Stimulated activated CD4-positive, alpha-beta T cell treated with anti-CD3 and anti-CD28 coated beads, Interleukin-1b, Interleukin-23, amount 100 ng/mL, for 48 hours (primary cell): Measurements from ENCODE around the gene VPS37B.

Source experiments
- DNase-seq: peaks from one replicate; pipeline ENCODE4 v3.0.0-alpha.2; 2020

The VPS37B gene

DNA sequence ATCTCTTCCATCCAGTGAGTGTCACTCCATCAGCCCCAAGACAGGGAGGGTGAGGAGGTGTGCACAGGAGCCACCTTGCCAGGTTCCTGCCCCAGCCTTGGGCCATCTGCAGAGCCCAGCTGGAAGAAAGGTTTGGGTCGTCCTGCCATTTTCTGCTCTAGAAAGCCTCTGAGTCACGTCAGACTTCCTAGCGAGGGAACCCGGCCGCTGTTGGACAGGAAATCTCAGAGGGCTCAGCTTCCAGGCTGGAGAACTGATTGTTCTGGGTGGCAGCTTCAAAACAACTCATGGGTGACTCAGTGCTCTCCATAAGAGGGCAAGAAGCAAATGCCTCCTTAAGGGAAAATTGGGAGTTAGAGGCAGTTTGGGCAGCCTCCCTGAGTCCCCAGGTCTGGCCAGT, 44.1 kb downstream of the VPS37B start:
- no peak for DNase-seq

DNA sequence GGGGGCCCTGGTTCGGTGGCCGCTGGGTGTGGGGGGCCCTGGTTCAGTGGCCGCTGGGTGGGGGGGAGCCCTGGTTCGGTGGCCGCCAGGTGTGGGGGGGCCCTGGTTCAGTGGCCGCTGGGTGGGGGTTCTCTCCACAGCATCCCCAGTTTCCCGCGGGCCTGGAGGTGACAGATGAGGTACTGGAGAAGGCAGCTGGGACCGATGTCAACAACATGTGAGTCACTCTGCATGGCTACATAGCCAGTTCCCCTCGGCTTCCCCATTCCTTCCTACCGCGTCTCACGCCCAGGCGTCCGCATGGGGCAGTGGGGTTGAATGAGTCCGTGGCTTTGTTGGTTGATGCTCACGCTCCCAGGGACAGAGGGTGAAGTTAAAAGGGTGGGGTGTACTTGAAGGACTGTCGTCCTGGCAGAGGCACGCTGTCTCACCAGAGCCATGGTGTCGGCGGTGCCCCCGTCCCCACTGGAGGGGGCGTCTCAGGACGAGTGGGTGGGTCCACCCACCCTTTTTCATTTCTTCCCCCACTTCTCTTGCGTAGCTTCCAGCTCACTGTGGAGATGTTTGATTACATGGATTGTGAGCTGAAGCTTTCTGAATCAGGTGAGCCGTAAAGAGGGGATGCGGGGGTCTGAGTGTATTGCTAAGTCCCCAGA, 45.1 kb downstream of the VPS37B start:
- DNase-seq, result no peak

DNA sequence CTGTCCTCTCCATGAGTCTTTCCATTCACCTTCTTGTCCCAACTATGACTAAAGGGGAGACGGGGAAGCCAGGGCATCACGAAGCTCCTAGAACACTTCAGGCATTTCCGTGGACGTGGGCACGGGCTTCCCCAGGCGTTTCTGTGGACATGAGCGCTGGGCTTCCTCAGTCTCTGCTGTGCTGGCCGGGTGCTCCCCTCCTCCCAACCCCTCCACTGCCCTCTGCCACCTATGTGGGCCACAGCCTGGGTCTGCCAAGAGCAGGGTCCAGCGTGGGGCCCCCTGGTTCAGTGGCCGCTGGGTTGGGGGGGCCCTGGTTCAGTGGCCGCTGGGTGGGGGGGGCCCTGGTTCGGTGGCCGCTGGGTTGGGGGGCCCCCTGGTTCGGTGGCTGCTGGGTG, 45.9 kb downstream of the VPS37B start:
- DNase-seq, result no peak

DNA sequence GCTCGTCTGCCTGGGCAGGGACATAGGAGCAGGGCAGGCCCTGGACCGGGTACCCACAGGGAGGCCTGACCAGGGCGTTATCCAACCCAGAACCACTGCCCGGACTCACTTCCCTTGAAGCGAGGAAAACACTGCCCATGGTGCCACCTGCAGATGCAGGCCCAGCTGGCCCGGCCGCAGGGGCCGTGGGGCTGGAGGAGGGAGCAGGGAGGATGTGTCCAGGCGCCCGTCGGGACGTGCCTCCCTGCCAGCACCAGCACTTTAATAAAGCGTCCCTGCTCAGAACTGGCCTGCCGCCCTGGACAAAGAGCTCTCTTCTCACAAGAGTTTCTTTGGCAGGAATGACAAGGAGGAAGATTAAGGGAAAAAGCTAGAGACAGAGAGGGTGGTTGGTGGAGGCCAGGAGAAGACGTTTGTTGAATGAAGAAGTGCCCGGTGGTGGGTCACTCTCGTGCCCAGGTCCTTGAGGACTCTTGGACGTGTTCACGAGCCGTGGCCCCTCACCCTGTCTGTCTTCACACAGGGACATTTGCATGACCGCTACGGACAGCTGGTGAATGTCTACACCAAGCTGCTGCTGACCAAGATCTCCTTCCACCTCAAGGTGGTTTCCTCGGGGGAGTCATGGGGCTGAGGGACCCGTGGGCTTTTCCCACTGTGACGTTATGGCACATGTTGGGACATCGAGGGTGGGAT, 46.4 kb downstream of the VPS37B start:
- DNase-seq, result no peak

DNA sequence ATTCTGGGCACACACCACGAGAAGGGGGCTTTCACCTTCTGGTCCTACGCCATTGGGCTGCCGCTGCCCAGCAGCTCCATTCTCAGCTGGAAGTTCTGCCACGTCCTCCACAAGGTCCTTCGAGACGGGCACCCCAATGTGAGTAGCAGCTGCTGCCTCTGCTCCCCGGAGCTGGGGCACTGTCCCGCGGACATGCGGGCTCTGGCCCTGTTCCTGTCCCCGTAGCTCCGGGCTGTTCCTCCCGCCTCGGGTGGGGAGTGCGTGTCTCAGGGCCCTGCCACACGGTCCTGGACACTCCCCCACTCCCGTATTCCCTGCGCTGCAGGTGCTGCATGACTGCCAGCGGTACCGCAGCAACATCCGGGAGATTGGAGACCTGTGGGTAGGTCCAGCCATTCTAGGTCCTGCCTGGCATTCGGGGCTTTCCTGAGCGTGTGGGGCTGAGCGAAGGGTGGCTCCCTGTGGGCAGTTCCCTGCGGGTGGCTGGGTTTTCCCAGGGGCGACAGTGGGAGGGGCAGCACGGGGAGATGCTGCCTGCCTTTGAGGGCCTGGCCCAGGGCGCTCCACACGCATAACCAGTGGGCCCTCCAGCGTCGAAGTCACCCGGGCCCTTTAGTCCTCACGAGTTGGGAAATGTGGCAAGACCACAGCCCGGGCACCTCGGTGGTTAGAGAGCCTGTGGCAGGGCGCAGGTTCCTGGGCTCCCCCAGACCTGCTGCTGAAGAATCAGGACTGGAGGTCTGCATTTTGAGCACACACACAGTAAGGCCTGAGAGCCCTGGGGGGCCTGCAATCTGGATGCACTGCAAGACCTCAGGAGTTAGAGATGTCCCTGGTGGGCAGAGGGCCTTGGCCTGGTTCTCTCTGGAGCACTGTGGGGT, 47.2 kb downstream of the VPS37B start:
- DNase-seq, result no peak

DNA sequence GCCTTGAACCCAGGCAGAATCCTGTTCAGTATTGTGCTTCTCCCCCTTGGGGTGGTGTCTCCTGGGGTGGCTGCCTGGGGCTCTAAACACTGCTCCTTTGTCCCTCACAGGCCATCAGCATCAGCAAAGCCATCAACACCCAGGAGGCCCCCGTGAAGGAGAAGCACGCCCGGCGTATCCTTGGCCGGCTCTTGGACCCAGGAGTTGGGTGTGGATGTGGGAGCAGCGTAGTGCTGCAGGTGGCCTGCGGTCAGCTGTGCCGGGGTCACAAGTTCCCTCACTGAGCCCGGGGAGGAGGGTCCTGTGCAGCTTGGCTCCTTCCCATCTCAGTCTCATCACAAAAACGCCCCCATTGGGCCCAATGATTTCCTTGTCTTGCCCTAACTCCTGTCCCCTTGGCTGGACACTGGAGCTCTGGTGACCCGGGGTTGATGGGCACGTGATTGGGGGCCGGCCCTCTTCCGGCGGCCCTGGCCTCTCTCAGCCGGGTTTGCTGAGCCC, 48.0 kb downstream of the VPS37B start:
- no peak for DNase-seq

DNA sequence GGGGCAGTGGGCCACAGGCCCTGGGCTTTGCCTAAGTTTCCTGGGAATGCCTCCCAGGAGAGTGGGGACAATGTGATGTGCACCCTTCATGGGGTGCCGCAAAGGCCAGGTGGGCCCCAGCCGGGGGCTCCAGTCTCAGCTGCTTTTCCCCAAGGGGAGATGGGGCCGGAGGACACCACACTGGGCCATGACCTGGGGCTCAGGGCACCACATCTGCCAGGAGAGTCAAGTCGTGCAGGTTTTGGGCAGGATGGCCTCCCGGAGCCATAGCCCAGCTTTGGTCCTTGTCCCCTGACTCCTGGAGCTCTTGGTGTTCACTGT, 48.4 kb downstream of the VPS37B start:
- no peak for DNase-seq

DNA sequence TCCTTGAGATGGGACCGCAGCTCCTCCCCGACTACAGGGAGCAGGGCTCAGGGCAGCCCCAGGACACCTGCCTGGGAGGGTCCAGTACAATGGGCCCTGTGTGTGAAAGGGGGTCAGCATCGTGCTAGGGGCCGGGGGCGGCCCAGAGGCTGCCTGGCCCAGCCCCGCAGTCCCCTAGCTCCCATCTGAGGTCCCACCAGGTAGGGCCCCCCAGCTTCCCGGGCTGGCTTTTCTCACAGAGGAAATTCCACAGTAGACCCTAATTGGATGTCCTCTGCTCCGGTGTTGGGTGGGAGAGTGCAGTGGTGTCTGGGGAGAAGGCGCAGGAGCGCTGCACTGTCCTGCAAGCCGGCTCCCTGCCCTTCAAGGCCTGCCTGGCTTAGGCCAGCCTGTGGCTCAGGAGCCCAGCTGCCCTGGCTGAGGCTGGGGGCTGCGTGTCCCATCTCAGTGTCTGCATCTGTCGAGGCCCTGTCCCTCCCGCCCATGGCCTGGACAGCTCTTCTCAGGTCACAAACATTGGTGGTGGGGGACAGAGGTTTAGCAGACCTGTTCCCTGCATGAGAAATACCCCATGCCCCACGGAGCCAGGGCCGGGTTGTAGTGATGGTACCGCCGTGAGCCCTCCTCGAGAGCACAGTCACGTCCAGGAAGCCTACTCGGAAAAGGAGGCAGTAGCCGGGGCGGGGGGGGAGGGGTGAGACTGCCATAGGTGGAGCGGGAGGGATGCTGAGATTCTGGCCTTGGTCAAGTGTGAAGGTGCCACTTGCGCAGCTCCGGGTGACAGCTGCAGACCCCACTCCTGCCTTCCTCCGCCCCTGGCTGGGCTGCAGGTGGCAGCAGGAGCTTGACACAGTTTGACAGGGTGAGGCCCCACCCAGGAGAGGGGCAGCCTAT, 49.1 kb downstream of the VPS37B start:
- DNase-seq, result no peak

DNA sequence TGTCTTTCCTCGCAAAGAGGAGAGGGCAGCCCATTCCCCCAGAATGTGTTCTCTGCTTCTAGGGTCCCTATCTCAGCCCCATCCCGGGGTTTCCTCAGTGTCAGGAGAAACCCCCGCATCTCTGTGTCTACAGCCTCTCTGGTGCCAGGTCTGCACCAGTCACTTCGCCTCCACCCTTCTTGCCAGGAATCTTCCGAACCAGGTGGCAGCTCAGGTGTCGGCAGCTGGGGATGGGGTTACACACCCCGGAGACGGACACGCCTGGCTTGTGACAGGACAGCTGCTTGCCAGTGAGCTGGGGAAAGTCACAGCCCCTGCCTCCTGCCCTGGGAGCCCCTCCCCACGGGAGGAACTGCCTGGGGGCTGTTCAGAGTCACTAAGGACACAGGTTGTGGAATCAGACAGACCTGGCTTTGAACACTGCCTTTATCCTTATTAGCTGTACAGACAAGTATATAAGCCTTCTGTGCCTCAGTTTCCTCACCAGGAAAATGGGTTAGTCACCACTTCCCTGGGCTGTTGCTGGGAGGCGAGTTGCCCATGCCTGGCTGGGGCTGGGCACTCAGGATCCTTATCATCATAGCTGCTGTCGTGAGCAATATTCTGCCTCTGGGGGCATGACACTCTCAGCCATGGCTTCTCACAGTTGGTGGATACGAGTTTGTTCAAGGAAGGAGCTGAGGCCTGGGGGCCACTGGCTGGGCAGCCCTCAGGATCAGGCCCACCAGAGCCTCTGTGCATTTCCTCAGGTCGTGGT, 49.9 kb downstream of the VPS37B start:
- DNase-seq, result no peak

DNA sequence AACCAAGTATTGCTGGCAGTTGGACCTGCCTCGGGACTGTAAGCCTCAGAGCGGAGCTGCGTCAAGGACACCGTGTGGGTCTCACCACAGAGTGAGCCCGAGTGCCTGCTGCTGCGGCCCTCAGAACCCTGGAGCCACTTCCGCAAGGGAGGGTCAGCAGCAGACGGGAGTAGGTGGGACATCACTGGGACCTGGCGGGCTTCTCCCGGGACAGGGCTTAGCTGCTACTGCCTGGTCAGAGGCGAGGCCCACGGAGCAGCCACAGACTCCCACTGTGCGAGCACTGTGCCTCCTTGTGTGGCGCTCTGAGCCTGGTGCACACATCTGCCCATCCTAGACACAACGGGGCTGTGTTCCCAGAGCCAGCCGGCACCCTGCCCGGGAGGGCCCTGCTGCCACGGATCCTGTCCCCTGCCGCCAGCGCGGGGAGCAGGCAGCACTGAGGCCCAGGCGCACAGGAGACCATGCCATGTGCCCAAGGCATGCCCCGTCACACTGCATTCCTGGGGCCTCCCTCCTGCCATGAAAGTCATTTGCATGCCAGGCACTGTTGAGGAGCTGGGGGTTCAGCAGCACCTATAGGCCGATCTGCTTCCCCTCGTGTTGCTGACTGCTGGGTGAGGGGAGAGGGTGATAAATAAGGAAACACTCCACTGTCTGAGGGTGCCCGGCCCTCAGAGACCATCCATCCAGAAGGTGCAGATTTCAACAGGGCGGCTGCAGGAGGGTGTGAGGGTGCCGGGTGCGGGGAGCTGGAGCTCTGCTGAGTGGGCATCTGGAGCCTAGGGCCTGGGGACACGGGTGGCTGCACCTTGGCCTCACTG, 50.7 kb downstream of the VPS37B start:
- no peak for DNase-seq

DNA sequence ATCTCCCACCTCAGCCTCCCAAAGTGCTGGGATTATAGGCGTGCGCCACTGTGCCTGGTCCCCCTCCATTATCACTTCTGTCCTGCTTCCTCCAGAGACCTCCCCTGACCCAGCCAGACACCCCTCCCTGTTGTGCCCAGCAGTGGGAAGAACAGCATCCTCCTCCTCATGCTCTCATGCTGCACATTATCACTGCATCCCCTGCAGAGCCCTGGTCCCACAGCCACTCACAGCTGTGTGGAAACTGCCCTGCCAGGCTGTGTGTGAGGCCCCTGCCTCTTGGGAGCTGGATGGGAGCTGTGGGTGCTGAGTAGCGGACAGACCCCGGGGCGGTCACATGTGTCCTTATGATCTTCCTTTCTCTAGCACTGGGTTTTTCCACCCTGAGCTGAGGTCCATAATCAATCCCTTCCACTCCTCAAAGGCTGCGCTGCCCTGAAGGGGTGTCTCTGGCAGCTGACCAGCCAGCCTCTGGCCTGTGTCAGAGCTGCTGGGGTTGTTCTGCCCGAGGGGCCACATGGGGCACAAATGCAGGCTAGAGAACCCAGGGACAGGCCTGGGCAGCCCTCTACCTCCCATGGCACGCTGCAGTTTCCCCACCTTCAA, 51.5 kb downstream of the VPS37B start:
- no peak for DNase-seq

DNA sequence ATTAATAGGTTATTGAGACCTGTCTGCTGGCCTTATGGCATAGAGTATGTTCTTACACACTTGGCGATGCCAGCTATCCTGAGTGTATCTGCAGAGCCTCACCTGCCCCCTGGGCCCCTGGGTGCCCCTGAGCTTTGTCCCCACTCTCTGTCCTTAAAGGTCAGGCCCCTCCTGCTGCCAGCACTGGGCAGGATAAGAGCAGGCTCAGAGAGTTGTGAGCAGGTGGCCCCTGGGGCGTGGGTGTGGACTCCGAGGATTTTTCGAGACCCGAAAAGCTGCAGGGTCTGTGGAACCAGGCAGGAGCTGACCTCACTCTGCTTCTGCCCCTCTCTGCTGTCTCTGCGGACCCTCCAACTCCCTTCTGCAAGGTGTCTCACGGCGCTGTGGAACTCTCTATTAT, 52.5 kb downstream of the VPS37B start:
- DNase-seq, result no peak

DNA sequence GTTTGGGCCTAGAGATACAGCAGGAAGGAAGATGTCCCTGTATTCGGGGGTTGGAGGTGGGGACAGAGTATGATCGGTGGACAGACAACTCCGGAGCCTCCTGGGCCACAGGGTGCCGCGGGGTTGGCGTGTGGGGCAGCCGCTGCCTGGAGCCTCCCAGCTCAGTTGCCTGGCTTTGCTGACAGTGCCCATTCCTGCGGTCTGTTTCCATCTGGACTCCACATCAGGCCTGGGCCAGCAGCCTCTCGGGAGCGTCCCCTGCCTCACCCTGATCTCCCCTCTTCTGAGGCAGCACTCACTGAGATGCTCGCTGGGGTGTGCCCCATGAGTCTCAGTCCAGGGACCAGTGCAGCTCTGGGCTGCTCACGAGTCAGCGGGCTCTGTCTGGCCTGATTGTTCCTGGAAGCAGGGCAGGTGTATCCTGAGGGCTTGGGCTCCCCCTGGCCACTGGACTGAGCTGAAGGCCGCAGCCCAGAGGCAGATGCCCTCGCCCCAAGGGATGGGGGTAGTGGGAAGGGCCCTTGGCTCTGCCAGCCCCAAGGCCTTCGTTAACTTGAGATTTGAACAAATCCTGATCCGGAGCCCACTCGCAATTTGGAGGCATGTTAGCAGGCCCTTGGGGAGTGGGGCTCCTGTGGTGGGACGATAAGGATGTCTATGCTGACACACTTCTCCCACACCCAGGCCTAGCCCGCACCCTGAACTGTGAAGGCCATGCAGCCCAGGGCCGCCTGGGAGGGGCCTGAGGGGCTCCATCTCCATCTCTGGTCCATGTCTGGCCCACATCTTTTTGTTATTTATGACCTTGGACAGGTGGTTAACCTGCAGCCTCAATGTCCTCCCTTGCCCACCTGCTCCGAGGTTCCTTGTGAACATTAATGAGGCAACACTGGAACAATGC, 53.2 kb downstream of the VPS37B start:
- DNase-seq, result no peak

DNA sequence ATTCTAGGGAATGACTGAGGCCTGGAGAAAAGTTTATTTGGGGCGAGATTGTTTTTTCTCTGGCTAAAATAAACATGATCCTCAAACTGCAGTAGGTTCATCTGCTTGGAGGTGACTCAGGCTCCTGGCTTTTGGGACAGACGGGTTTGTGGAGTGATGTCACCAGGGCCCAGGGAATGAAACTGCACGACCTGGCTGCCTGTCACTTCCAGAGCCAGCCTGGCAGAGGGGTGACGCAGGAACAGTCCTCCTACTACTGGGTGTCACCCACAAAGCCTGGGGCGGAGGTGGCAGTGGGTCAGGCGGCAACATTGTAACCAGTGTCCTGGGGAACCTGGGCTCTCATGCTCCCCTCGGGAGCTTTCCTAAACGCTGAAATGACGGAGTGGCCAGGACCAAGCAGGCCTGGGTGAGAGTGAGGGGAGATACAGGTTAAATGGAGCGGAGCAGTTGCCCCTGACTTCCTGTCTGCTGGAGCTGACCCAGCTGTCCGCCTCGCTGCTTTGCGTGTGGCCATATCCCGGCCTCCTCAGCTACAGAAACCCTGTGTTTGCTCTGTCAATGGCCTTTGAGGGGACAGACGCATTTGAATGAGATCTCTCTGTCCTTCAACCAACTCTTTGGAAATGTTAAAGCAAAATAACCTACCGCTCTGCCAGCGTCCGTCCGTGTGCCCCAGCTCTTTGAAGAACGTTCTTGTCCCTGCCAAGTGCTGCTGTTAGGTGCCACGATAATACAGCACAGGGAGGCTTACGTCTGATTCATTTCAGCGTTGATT, 54.2 kb downstream of the VPS37B start:
- no peak for DNase-seq

DNA sequence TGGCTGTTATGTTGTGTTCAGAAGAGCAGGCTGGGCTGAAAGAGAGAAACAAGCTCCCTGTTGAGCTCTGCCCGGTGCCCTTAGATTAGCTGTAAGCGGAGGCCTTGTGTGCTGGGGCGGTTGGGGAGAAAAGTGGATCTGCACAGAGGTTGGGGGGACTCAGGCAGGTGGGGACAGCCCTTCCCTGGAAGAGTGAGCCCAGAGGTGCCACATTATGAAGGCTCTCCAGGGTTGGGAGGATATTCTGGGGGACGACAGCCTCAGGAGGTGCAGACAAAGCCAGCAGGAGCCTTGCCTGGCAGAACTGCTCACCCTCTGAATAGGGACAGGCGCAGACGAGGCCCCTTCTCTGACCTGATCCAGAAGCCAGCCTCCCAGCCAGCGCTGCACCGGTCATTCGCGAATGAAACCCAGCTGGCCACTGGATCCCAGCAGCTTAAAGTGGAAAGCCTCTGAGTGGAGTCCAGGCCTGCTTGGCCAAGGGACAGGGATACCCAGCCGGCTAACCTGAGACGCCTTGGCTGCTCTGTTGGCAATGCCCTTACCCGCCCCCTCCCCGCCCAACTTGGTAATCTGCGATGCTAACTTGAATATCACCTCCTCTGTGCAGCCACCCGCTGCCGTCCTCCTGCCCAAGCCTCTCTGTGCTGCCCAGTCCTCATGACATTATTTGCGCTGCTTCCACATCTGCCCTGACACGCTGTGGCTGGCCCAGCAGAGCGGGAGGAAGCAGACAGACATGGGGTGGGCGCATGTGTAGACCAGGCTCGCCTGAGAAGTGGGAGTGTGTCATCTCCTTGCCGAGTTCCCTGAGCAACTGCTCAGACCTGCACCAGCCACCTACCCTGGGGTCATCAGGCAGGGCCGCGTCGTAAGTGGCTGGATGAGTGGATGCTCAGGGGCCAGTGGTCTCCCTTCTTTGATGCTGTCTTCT, 55.1 kb downstream of the VPS37B start:
- no peak for DNase-seq

DNA sequence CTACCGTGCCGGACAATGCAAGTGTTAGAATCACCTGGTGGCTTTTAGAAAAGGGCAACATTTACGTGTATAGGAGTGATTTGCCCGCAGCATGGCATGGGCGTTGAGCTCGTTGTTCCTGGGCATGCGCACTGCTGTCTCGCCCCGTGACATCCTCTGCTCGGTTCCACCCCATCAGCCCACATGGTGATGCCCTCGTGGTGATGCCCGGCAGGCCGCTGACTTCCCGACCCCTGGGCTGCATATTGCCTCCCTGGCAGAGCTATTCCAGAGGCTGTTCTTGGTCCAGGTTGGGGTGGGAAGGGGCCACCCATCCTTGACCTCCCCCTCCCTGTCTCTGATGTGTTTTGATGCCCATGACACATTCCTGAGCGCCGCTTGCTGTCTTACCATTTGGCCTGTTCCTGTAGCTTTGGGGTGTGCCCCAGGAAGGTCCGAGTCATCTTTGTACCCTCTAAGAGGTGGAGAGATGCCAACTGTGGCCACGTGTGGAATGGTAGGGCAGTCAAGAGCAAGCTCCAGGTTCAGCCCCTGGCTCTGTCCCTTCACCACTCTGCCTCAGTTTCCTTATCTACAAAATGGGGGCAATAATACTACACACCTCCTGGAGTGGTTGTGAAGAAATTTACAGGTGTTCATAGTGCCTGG, 55.9 kb downstream of the VPS37B start:
- DNase-seq, result no peak

DNA sequence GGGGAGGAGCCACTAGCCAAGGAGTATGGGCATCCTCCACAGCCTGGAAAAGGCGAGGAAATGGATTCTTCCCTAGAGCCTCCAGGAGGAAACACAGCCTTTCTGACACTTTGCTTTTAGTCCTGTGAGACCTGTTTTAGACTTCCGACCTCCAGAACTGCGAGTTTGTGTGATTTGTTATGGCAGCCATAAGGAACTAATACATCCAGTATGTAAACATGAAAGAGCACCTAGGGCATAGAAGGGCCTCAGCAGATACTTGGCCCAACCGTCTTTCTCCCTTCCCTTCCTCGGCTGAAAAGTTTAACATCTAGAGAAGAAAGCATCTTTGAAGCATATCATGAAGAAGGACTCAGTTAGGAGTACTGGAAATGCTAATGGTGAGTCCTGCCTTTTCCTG, 57.1 kb downstream of the VPS37B start:
- DNase-seq, result no peak
